OCI-LY1 (cell line): ENCODE results near the gene KRT84.

ENCODE experiments used
- CTCF ChIP-seq: fragments of 200-600 bp; sonication (generic), shearing (Covaris generic); IDR thresholded peaks from 2 replicates; pipeline ENCODE4 v1.5.1; 2017; ENCODE audit warnings: mild to moderate bottlenecking, antibody characterized with exemption, low read length, moderate library complexity, mixed read lengths
- EZH2 ChIP-seq: fragments of 200-600 bp; sonication (generic), shearing (Covaris generic); IDR thresholded peaks from 2 replicates; pipeline ENCODE4 v1.8.0; 2017; ENCODE audit warnings: borderline replicate concordance, mixed run types, mild to moderate bottlenecking, antibody characterized with exemption, low read length, moderate library complexity, mixed read lengths

GRCh38 chr12:52394836-52395405, 9.5 kb upstream of the KRT84 start:
- TF ChIP-seq EZH2 (no peak), CTCF (no peak)
